GM23338 (cell line): ENCODE results near the gene KLHL26. TPM values are rescaled to one million over a fixed set of nuclear protein-coding genes. Genes with fewer than 3 reads are reported as not detected.

ENCODE experiments used
- ATAC-seq: fragments of 200-7000 bp; cut with Tn5 transposase; 3 replicates; pipeline ENCODE4 v1.9.1; 2020
- DNase-seq: peaks from one replicate; pipeline ENCODE4 v3.0.0-alpha.2; 2015; ENCODE audit warnings: low spot score
- H2AFZ ChIP-seq: fragments of 200-600 bp; sonication (generic); 2 replicates; pipeline ENCODE4 v1.8.0; 2016; ENCODE audit warnings: antibody characterized with exemption, mild to moderate bottlenecking, moderate library complexity
- H3F3A ChIP-seq: fragments of 200-600 bp; sonication (generic); replicated peaks from 2 replicates; pipeline ENCODE4 v1.8.0; 2017; ENCODE audit warnings: antibody characterized with exemption, mixed run types, low read depth
- H3K27ac ChIP-seq: fragments of 200-600 bp; sonication (generic); 2 replicates; pipeline ENCODE4 v1.6.1; 2016; ENCODE audit warnings: low read depth
- H3K27me3 ChIP-seq: fragments of 200-600 bp; sonication (generic); 2 replicates; pipeline ENCODE4 v1.8.0; 2016; ENCODE audit warnings: mild to moderate bottlenecking, mixed run types, moderate library complexity; ENCODE audit not compliant: insufficient read depth
- H3K36me3 ChIP-seq: fragments of 200-600 bp; sonication (generic); 2 replicates; pipeline ENCODE4 v1.8.0; 2016; ENCODE audit warnings: mild to moderate bottlenecking; ENCODE audit not compliant: insufficient read depth
- H3K4me1 ChIP-seq: fragments of 200-600 bp; sonication (generic); 2 replicates; pipeline ENCODE4 v1.8.0; 2016; ENCODE audit warnings: mild to moderate bottlenecking, moderate library complexity; ENCODE audit not compliant: insufficient read depth
- H3K4me2 ChIP-seq: fragments of 200-600 bp; sonication (generic); 2 replicates; pipeline ENCODE4 v1.7.1; 2017; ENCODE audit warnings: mixed run types
- H3K4me3 ChIP-seq: fragments of 200-600 bp; sonication (generic); 2 replicates; pipeline ENCODE4 v1.6.1; 2016; ENCODE audit warnings: mixed run types
- H3K79me2 ChIP-seq: fragments of 200-600 bp; sonication (generic); replicated peaks from 2 replicates; pipeline ENCODE4 v1.8.0; 2017; ENCODE audit warnings: mild to moderate bottlenecking; ENCODE audit not compliant: insufficient read depth
- H3K9me2 ChIP-seq: fragments of 200-600 bp; sonication (generic); 2 replicates; pipeline ENCODE4 v1.8.0; 2017; ENCODE audit not compliant: insufficient read depth
- H4K20me1 ChIP-seq: fragments of 200-600 bp; sonication (generic); replicated peaks from 2 replicates; pipeline ENCODE4 v1.8.0; 2017; ENCODE audit warnings: mild to moderate bottlenecking; ENCODE audit not compliant: insufficient read depth
- H3K27ac Mint-ChIP-seq: 2 replicates; pipeline ENCODE4 v1.8.0; 2020; ENCODE audit warnings: inconsistent platforms, mild to moderate bottlenecking, moderate library complexity, mixed read lengths
- H3K27me3 Mint-ChIP-seq: 3 replicates; pipeline ENCODE4 v1.8.0; 2022; ENCODE audit warnings: low read depth, mild to moderate bottlenecking, moderate library complexity, mixed read lengths, inconsistent platforms; ENCODE audit not compliant: insufficient read depth, poor library complexity
- H3K36me3 Mint-ChIP-seq: 3 replicates; pipeline ENCODE4 v1.8.0; 2021; ENCODE audit warnings: low read depth, mild to moderate bottlenecking, inconsistent platforms, moderate library complexity, mixed read lengths
- H3K4me1 Mint-ChIP-seq: 3 replicates; pipeline ENCODE4 v1.8.0; 2020; ENCODE audit warnings: mild to moderate bottlenecking, inconsistent platforms, mixed read lengths
- H3K4me3 Mint-ChIP-seq: 3 replicates; pipeline ENCODE4 v1.8.0; 2021; ENCODE audit warnings: moderate library complexity, mild to moderate bottlenecking, inconsistent platforms, mixed read lengths
- H3K9me3 Mint-ChIP-seq: 3 replicates; pipeline ENCODE4 v1.8.0; 2020; ENCODE audit warnings: moderate library complexity, mild to moderate bottlenecking, inconsistent platforms, mixed read lengths
- CREB1 ChIP-seq: fragments of 250-450 bp; sonication (Bioruptor Pico); IDR thresholded peaks from 2 replicates; pipeline ENCODE4 v1.5.0; 2020; ENCODE audit warnings: low read depth, mild to moderate bottlenecking, moderate library complexity
- CTCF ChIP-seq, 2 experiments: fragments of 200-600 bp in 1 of 2; sonication (generic) in 1 of 2; conservative IDR thresholded peaks; 2 replicates each; pipeline versions ENCODE4 v1.5.1 to v1.6.1; 2016 to 2017; ENCODE audit warnings: antibody characterized with exemption in 2 of 2, low read depth in 2 of 2, mild to moderate bottlenecking in 2 of 2, moderate library complexity in 1 of 2
- EZH2 ChIP-seq: fragments of 200-600 bp; sonication (generic); IDR thresholded peaks from one replicate; pipeline ENCODE4 v1.8.0; 2017; ENCODE audit warnings: antibody characterized with exemption, mild to moderate bottlenecking, low read depth; ENCODE audit not compliant: unreplicated experiment
- EZH2phosphoT487 ChIP-seq: fragments of 200-600 bp; sonication (generic); IDR thresholded peaks from one replicate; pipeline ENCODE4 v1.8.1; 2018; ENCODE audit warnings: antibody characterized with exemption; ENCODE audit not compliant: unreplicated experiment
- JUNB ChIP-seq: IDR thresholded peaks from one replicate; pipeline ENCODE4 v1.6.1; 2016; ENCODE audit warnings: antibody characterized with exemption; ENCODE audit not compliant: unreplicated experiment
- NANOG ChIP-seq: IDR thresholded peaks from 2 replicates; pipeline ENCODE4 v1.6.1; 2016; ENCODE audit warnings: antibody characterized with exemption, borderline replicate concordance
- POLR2AphosphoS5 ChIP-seq: IDR thresholded peaks from 2 replicates; pipeline ENCODE4 v1.6.1; 2016; ENCODE audit warnings: antibody characterized with exemption, low read depth
- STAT1 ChIP-seq: IDR thresholded peaks from one replicate; pipeline ENCODE4 v1.6.1; 2016; ENCODE audit warnings: antibody characterized with exemption; ENCODE audit not compliant: unreplicated experiment
- ZNF114 ChIP-seq: fragments of 250-450 bp; sonication (Bioruptor Pico); IDR thresholded peaks from 2 replicates; pipeline ENCODE4 v1.5.0; 2020; ENCODE audit warnings: mild to moderate bottlenecking, moderate library complexity
- ZNF331 ChIP-seq: fragments of 250-450 bp; sonication (Bioruptor Pico); IDR thresholded peaks from 2 replicates; pipeline ENCODE4 v1.5.0; 2020; ENCODE audit warnings: low read depth, mild to moderate bottlenecking, moderate library complexity
- polyA plus RNA-seq: library from polyadenylated mRNA; unstranded; fragments of >200 nt; fragmentation: Nextera tagmentation; extraction: Ambion mirVana; gene quantifications from 2 replicates; pipeline ENCODE4 v1.2.1, GENCODE V29; 2016
- total RNA-seq: library from RNA; depleted of rRNA; stranded (reverse); fragments of >200 nt; shearing (Covaris generic); gene quantifications from 2 replicates; pipeline ENCODE4 v1.2.3, GENCODE V29; 2014
- TF ChIP-seq, protein P1 (sequence below): IDR thresholded peaks from one replicate; pipeline ENCODE4 v1.6.1; 2018; ENCODE audit warnings: antibody characterized with exemption; ENCODE audit not compliant: unreplicated experiment
- TF ChIP-seq, protein P2 (sequence below): IDR thresholded peaks from 2 replicates; pipeline ENCODE4 v1.6.1; 2016; ENCODE audit warnings: antibody characterized with exemption
- TF ChIP-seq, protein P3 (sequence below): fragments of 250-450 bp; sonication (Bioruptor Pico); IDR thresholded peaks from 2 replicates; pipeline ENCODE4 v1.5.0; 2020; ENCODE audit warnings: mild to moderate bottlenecking, moderate library complexity

Gene KLHL26
- total and polyA plus RNA-seq, 2 experiments from 2014 or later = 3.6 to 11.2 TPM

GRCh38 chr19:18701250-18701608 lies 64.4 kb downstream of the KLHL26 start:
- DNase-seq (no peak), ATAC-seq (peak; percentile 28)
- Mint-ChIP-seq H3K9me3 (no peaks in the 10 kb centered on the region), H3K36me3 (no peaks in the 10 kb centered on the region), H3K4me1 (peaks cover 21% of the 10 kb centered on the region), H3K4me3 (peak overlapping the region; percentile 66; the same call in 2 of the 3 replicates), H3K27ac (no peak overlapping the region), H3K27me3 (peaks cover 21% of the 10 kb centered on the region)
- Histone ChIP-seq H3K4me2 (peak overlapping the region; percentile 83), H3K4me3 (peak overlapping the region; percentile 52), H3K9me2 (no peaks in the 10 kb centered on the region), H2AFZ (peak overlapping the region; percentile 78; the same call in 1 of the 2 replicates), H3K36me3 (no peaks in the 10 kb centered on the region), H3F3A (peaks cover 20% of the 10 kb centered on the region), H3K27me3 (no peaks in the 10 kb centered on the region), H3K27ac (no peak overlapping the region), H3K4me1 (peaks cover 14% of the 10 kb centered on the region), H4K20me1 (peaks cover 50% of the 10 kb centered on the region), H3K79me2 (peaks cover 40% of the 10 kb centered on the region)
- TF ChIP-seq CREB1 (CRISPR knock-in tag) = no peak
- TF ChIP-seq ZNF114 (CRISPR knock-in tag) = no peak
- TF ChIP-seq ZNF331 (CRISPR knock-in tag) = no peak
- TF ChIP-seq EZH2 = no peak
- TF ChIP-seq, protein P1, sequence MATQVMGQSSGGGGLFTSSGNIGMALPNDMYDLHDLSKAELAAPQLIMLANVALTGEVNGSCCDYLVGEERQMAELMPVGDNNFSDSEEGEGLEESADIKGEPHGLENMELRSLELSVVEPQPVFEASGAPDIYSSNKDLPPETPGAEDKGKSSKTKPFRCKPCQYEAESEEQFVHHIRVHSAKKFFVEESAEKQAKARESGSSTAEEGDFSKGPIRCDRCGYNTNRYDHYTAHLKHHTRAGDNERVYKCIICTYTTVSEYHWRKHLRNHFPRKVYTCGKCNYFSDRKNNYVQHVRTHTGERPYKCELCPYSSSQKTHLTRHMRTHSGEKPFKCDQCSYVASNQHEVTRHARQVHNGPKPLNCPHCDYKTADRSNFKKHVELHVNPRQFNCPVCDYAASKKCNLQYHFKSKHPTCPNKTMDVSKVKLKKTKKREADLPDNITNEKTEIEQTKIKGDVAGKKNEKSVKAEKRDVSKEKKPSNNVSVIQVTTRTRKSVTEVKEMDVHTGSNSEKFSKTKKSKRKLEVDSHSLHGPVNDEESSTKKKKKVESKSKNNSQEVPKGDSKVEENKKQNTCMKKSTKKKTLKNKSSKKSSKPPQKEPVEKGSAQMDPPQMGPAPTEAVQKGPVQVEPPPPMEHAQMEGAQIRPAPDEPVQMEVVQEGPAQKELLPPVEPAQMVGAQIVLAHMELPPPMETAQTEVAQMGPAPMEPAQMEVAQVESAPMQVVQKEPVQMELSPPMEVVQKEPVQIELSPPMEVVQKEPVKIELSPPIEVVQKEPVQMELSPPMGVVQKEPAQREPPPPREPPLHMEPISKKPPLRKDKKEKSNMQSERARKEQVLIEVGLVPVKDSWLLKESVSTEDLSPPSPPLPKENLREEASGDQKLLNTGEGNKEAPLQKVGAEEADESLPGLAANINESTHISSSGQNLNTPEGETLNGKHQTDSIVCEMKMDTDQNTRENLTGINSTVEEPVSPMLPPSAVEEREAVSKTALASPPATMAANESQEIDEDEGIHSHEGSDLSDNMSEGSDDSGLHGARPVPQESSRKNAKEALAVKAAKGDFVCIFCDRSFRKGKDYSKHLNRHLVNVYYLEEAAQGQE = no peak
- TF ChIP-seq NANOG = no peak
- TF ChIP-seq, protein P2, sequence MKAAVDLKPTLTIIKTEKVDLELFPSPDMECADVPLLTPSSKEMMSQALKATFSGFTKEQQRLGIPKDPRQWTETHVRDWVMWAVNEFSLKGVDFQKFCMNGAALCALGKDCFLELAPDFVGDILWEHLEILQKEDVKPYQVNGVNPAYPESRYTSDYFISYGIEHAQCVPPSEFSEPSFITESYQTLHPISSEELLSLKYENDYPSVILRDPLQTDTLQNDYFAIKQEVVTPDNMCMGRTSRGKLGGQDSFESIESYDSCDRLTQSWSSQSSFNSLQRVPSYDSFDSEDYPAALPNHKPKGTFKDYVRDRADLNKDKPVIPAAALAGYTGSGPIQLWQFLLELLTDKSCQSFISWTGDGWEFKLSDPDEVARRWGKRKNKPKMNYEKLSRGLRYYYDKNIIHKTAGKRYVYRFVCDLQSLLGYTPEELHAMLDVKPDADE = no peak
- no peak for TF ChIP-seq STAT1
- TF ChIP-seq, protein P3, sequence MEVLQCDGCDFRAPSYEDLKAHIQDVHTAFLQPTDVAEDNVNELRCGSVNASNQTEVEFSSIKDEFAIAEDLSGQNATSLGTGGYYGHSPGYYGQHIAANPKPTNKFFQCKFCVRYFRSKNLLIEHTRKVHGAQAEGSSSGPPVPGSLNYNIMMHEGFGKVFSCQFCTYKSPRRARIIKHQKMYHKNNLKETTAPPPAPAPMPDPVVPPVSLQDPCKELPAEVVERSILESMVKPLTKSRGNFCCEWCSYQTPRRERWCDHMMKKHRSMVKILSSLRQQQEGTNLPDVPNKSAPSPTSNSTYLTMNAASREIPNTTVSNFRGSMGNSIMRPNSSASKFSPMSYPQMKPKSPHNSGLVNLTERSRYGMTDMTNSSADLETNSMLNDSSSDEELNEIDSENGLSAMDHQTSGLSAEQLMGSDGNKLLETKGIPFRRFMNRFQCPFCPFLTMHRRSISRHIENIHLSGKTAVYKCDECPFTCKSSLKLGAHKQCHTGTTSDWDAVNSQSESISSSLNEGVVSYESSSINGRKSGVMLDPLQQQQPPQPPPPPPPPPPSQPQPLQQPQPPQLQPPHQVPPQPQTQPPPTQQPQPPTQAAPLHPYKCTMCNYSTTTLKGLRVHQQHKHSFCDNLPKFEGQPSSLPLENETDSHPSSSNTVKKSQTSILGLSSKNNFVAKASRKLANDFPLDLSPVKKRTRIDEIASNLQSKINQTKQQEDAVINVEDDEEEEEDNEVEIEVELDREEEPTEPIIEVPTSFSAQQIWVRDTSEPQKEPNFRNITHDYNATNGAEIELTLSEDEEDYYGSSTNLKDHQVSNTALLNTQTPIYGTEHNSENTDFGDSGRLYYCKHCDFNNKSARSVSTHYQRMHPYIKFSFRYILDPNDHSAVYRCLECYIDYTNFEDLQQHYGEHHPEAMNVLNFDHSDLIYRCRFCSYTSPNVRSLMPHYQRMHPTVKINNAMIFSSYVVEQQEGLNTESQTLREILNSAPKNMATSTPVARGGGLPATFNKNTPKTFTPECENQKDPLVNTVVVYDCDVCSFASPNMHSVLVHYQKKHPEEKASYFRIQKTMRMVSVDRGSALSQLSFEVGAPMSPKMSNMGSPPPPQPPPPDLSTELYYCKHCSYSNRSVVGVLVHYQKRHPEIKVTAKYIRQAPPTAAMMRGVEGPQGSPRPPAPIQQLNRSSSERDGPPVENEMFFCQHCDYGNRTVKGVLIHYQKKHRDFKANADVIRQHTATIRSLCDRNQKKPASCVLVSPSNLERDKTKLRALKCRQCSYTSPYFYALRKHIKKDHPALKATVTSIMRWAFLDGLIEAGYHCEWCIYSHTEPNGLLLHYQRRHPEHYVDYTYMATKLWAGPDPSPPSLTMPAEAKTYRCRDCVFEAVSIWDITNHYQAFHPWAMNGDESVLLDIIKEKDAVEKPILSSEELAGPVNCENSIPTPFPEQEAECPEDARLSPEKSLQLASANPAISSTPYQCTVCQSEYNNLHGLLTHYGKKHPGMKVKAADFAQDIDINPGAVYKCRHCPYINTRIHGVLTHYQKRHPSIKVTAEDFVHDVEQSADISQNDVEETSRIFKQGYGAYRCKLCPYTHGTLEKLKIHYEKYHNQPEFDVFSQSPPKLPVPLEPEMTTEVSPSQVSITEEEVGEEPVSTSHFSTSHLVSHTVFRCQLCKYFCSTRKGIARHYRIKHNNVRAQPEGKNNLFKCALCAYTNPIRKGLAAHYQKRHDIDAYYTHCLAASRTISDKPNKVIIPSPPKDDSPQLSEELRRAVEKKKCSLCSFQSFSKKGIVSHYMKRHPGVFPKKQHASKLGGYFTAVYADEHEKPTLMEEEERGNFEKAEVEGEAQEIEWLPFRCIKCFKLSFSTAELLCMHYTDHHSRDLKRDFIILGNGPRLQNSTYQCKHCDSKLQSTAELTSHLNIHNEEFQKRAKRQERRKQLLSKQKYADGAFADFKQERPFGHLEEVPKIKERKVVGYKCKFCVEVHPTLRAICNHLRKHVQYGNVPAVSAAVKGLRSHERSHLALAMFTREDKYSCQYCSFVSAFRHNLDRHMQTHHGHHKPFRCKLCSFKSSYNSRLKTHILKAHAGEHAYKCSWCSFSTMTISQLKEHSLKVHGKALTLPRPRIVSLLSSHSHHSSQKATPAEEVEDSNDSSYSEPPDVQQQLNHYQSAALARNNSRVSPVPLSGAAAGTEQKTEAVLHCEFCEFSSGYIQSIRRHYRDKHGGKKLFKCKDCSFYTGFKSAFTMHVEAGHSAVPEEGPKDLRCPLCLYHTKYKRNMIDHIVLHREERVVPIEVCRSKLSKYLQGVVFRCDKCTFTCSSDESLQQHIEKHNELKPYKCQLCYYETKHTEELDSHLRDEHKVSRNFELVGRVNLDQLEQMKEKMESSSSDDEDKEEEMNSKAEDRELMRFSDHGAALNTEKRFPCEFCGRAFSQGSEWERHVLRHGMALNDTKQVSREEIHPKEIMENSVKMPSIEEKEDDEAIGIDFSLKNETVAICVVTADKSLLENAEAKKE = no peak
- no peak for TF ChIP-seq JUNB
- TF ChIP-seq CTCF (conservative IDR thresholded peaks at IDR 0.05; ENCODE audit: low read depth in 2 of 2) = no peak
- TF ChIP-seq POLR2AphosphoS5 = no peak
- no peak for TF ChIP-seq EZH2phosphoT487
